GM13976 (cell line): ENCODE results near the gene NR2F1.

Experiments
- DNase-seq: peaks from one replicate; pipeline ENCODE4 v3.0.0; 2012; ENCODE audit warnings: low spot score
- in situ Hi-C: fragments of 300-500 bp; cut with MboI; formaldehyde crosslinking; loops from one replicate; pipeline ENCODE4 v1.12.0; 2022; ENCODE audit warnings: low sequenced_read_pairs, mixed read lengths, inconsistent platforms; ENCODE audit not compliant: unreplicated experiment
- TF ChIP-seq, protein P1 (sequence below): IDR thresholded peaks from 2 replicates; pipeline ENCODE4 v1.5.1; 2012; ENCODE audit warnings: borderline replicate concordance, mild to moderate bottlenecking; ENCODE audit not compliant: insufficient read depth; ENCODE audit errors: extremely low read depth, missing control alignments, control extremely low read depth

Gene NR2F1

DNA sequence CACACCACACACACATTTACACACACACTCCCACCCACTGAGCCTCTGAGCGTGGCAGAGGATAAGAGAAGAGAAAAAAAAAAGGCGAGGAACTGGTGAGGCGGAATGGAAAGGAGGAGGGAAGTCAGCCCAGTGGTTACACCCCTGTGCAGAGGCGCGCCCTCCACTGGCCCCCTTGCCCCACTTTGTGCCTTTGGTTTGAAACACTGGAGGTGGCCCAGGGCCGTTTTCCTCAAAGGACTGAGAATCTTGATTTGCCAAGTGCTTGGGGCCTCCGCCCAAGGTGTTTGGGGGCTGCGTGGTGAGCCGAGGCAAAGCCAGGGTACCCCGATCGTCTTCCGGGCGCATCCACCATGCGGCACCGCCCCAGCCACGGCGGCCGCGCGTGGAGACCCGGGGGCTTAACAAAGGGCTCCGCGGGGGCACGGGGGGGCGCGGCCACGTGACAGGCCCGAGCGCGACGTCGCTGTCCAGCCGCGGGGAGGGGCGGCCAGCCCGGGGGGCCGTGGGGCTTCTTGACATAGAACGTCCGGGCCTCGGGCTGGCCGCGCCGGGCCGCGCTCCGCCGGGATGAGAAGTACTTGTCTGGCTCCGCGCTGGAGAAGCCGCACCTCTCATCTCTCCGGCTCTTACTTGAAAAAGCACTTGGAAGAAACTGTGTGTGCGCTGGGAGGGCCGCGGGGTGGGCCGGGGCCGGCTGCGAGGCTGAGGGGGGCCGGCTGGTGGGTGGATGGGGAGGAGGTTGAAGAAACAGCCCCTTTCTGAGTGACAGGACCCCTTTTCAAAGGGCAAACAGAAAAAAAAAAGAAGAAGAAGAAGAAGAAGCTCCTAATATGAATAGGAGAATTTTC, 21.0 kb downstream of the NR2F1 start:
- TF ChIP-seq, protein P1, sequence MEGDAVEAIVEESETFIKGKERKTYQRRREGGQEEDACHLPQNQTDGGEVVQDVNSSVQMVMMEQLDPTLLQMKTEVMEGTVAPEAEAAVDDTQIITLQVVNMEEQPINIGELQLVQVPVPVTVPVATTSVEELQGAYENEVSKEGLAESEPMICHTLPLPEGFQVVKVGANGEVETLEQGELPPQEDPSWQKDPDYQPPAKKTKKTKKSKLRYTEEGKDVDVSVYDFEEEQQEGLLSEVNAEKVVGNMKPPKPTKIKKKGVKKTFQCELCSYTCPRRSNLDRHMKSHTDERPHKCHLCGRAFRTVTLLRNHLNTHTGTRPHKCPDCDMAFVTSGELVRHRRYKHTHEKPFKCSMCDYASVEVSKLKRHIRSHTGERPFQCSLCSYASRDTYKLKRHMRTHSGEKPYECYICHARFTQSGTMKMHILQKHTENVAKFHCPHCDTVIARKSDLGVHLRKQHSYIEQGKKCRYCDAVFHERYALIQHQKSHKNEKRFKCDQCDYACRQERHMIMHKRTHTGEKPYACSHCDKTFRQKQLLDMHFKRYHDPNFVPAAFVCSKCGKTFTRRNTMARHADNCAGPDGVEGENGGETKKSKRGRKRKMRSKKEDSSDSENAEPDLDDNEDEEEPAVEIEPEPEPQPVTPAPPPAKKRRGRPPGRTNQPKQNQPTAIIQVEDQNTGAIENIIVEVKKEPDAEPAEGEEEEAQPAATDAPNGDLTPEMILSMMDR: no peak
- in situ Hi-C loops: no loop called here

GRCh38 chr5:93604644-93605515, 21.9 kb downstream of the NR2F1 start:
- no peak for DNase-seq
- in situ Hi-C loops: no loop called here
- TF ChIP-seq, protein P1: no peak

More for the DNA sequence above, 21.0 kb downstream of the NR2F1 start:
- no peak for DNase-seq

- DNase-seq: no peak
- TF ChIP-seq, protein P1: no peak
- in situ Hi-C loops: no loop called here
Measured at GRCh38 chr5:93606382-93606752, 23.3 kb downstream of the NR2F1 start.

DNA sequence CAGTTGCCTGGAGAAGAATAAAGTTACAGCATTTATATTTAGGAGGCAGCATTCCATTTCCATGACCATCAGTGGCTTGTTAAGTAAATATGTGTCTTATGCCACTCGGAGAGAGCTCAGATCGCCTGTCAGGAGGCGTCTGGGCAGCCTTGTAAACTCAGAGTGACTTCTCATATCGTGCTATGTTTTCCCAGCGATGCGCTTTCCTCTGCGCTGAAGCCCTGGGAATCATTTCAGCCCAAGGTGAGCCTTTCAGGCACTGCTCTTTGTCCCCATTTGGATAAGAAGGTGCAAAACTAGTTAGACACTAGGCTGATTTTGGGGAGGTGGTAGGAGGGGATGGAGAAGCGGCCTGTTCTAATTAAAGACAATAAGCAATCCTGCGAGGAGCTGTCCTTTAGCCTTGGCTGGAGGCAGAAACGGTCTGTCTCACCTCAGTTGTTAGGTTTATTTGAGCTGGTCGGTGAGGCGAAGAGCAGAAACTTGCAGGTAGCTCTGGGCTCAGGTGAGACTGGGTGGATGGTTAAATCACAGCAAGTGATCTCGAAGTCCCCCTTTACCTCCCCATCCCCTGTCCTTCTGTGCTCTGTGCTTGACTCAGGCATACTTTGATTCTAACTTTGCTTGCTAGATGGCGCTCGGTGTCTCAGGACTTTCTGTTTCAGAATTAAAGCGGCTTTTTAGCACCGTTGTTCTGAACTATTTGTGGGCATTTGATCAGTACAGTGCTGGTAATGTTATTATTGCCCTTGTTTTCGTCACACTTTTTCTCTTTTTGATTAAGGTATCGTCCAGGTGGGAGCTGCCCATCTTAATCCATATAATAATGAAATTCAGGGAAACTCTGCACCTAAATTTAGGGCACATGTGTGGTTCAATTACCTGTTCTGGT, 24.6 kb downstream of the NR2F1 start:
- TF ChIP-seq, protein P1: peak; percentile 38
- peak; percentile 47 for DNase-seq
- in situ Hi-C loops: no loop called here

DNA sequence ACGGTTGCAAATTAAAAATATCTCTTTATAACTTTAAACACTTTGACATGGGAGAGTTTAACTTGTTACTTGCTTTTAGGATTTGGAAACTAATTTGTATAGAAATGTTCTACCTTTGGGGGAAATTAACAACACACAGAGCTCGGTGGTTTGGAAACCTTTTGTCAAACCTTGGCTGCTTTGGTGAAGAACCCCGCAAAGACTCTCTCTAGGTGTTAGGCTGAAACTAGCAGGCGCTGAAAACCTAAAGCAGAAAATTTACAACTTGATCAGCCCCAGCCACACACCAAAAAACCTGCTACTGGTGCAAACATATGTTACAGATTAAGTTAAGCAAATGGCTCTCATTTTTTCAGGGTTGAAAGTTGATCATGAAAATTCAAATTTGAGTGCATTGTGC, 25.8 kb downstream of the NR2F1 start:
- TF ChIP-seq, protein P1: no peak
- in situ Hi-C loops: no loop called here
- DNase-seq: no peak

DNA sequence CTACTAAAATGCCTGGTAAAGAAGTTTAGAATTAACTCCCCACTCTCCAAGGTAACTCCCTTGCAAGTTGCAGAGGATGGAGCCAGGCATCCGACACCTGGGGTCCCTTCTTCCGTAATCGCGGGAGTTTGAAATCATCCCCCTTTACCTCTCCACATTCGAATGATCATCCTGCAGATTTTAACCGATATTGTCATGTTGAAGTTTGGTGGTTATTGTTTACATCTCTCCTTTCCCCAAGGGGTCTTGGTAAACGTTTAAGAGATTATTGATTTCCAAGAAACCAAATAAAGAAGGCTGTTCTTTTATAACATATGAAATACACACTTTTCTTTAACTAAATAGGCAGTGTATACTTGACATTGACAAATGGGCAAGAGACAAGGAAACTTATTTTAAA, 26.7 kb downstream of the NR2F1 start:
- DNase-seq: no peak
- TF ChIP-seq, protein P1: no peak
- in situ Hi-C loops: loop anchor here (10.0 kb wide), 1 partner anchor 185 kb away; no protein-coding TSS in a partner anchor
